ENCODE data around the gene ARHGEF16.

Gene ARHGEF16

GRCh38 chr1:3500265-3500835 lies 45.9 kb downstream of the ARHGEF16 start:
- Mint-ChIP-seq H3K4me3 (no peak overlapping the region), H3K4me1 (ENCODE audit: low read depth in 2 of 2) (no peaks in the 10 kb centered on the region)

GRCh38 chr1:3501437-3501836 lies 47.0 kb downstream of the ARHGEF16 start:
- Mint-ChIP-seq H3K9me3 (no peaks in the 10 kb centered on the region), H3K4me1 (ENCODE audit: low read depth in 2 of 2) (no peaks in the 10 kb centered on the region), H3K4me3 (no peak overlapping the region), H3K27me3 (no peaks in the 10 kb centered on the region), H3K36me3 (ENCODE audit: insufficient read depth) (no peaks in the 10 kb centered on the region), H3K27ac (no peak overlapping the region)
- DNase-seq (no peak), ATAC-seq (replicated peaks) (no peak)

More at GRCh38 chr1:3500265-3500835, 45.9 kb downstream of the ARHGEF16 start:
- DNase-seq = no peak
- no peak for ATAC-seq (replicated peaks)
- Mint-ChIP-seq H3K27me3 (no peaks in the 10 kb centered on the region), H3K36me3 (ENCODE audit: insufficient read depth) (no peaks in the 10 kb centered on the region), H3K27ac (no peak overlapping the region), H3K9me3 (no peaks in the 10 kb centered on the region)

DNA sequence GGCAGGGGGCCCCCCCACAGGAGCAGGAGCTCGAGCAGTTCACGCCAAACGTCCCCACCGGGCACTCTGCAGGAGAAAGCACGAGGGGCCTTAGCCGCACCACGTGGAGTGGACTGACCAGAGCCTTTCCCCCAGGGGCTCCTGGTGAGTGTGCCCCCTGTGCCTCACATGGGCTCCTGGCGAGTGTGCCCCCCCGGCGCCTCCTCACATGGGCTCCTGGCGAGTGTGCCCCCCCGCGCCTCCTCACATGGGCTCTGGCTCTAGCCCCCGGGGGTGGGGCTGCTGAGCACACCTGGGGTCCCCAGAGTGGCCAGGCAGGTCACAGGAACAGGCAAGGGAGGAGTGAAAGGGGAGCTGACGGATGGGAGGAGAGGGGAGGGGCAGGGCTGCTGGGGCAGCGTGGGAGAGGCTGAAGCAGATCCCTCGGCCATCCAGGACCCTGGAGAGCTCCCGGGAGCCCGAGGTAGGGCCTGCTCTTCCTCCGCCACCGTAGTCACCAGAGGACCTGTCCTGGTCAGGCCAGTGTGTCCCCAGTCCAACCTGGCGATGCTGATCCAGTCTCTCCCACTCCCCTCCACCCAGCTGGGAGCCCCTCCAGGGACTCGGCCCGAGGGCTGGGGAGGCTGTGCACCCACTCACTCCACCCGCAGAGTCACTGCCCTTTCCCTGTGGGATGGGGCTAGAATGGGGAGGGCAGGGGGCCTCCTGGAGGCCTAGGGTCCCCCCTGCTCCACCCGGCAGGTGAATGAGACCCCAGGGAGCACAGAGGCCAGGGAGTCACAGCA lies 47.6 kb downstream of the ARHGEF16 start:
- peaks cover 2% of the 10 kb centered on the region for H3K36me3 Mint-ChIP-seq (ENCODE audit: insufficient read depth)
- DNase-seq (peak in 1 of 3 experiments; percentile 20), ATAC-seq (replicated peaks) (no peak)
- H3K4me1 Mint-ChIP-seq (ENCODE audit: low read depth in 2 of 2) = no peaks in the 10 kb centered on the region
- H3K27me3 Mint-ChIP-seq = no peaks in the 10 kb centered on the region
- H3K9me3 Mint-ChIP-seq = no peaks in the 10 kb centered on the region
- H3K27ac Mint-ChIP-seq = no peak overlapping the region
- no peak overlapping the region for H3K4me3 Mint-ChIP-seq

DNA sequence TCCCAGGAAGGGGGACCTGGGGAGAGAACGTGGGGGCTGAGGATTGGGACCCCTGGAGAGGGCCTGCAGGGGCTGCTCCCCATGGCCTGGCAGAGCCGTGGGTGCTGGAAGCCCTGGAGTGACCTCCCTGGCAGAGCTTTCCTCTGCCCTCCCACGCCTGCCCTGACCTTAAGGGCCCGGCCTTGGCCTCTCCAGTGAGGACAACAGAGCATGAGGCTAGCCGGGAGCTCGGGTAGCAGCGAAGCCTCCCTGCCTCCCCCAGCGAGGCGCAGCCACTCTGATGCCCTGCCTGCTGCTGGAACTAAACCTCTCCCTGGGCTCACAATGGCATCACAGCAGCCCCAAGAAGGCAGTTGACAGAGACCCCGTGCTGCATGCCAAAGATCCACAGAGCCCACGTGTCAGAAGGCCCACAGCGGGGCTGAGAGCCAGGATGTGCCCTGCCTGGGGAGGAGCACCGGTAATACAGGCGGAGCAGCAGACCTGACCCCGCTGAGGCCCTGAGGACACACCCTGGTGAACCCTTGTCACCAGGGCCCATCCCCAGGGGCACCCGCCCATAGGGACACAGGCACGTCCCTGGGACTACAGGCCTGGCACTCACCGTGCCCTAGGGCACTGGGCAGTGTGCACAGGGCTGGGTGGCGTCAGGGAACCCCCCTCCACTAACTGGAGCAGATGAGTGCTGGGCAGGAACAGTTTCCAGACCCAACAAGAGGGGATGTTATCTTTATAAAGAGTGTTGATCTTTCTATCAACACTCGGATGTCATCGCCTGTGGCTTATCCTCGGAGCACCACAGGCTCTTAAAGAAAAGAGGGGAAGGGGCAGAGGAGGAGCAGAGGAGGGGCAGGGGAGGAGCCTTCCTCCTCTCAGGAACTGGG lies 48.4 kb downstream of the ARHGEF16 start:
- H3K27ac Mint-ChIP-seq = peak overlapping the region in 1 of 2 donors; percentile 13
- H3K9me3 Mint-ChIP-seq = no peaks in the 10 kb centered on the region
- ATAC-seq (replicated peaks) = no peak
- H3K27me3 Mint-ChIP-seq = no peaks in the 10 kb centered on the region
- no peak overlapping the region for H3K4me3 Mint-ChIP-seq
- peaks cover 3% of the 10 kb centered on the region for H3K36me3 Mint-ChIP-seq (ENCODE audit: insufficient read depth)
- no peak for DNase-seq
- H3K4me1 Mint-ChIP-seq (ENCODE audit: low read depth in 2 of 2) = no peaks in the 10 kb centered on the region

DNA sequence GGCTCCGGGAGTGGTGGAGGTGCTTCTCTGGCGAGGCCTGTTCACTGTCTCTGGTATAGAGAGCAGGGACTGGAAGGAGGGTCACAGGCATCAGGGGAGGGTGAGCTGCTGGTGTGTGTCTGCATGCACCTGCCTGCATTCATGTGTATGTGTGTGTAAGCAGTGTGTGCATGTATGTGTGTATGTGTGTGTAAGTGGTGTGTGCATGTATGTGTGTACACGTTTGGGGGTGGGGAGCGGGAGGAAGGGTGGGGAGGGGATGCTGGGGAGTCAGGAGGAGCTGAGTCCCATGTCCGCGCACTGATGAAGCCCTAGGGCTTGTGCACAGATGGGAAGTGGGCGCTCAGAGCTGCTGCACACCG lies 49.0 kb downstream of the ARHGEF16 start:
- DNase-seq (no peak), ATAC-seq (replicated peaks) (no peak)
- Mint-ChIP-seq H3K36me3 (ENCODE audit: insufficient read depth) (peaks cover 3% of the 10 kb centered on the region), H3K4me3 (no peak overlapping the region), H3K4me1 (ENCODE audit: low read depth in 2 of 2) (no peaks in the 10 kb centered on the region), H3K27me3 (no peaks in the 10 kb centered on the region), H3K9me3 (no peaks in the 10 kb centered on the region), H3K27ac (peak overlapping the region in 1 of 2 donors; percentile 13)

DNA sequence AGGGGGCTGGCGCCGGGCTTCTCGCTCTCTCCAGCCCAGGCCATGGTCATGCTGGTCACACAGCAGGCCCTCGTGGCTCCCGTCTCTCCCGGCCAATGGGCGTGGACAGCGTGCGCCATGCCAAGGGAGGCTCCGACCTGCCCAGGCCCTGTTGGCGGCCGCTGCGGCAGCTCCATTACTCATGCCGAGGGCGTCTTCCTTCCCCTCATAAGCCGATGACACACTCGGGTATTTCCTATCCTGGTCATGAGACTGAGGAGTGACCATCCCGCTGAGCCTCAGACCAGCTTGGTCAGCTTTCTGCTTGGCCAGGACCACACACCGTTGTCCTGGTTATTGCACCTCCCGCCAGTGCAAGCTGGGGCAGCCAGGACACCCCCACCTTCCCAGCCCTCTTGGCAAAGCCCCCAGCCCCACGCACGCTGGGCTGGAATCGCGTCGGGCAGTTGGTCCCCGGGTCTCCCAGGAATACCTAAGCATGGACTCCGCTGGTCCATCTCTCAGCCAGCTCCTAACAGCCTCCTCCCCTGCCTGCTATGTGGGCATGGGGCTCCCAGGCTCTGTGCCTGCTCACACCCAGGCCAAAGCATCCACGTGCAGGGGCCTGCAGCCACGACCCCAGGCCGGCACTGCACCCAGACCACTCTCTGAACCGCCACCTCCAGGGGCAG lies 49.8 kb downstream of the ARHGEF16 start:
- peaks cover 3% of the 10 kb centered on the region for H3K36me3 Mint-ChIP-seq (ENCODE audit: insufficient read depth)
- no peaks in the 10 kb centered on the region for H3K9me3 Mint-ChIP-seq
- H3K27ac Mint-ChIP-seq = no peak overlapping the region
- DNase-seq = no peak
- no peaks in the 10 kb centered on the region for H3K4me1 Mint-ChIP-seq (ENCODE audit: low read depth in 2 of 2)
- no peak for ATAC-seq (replicated peaks)
- no peaks in the 10 kb centered on the region for H3K27me3 Mint-ChIP-seq
- no peak overlapping the region for H3K4me3 Mint-ChIP-seq

DNA sequence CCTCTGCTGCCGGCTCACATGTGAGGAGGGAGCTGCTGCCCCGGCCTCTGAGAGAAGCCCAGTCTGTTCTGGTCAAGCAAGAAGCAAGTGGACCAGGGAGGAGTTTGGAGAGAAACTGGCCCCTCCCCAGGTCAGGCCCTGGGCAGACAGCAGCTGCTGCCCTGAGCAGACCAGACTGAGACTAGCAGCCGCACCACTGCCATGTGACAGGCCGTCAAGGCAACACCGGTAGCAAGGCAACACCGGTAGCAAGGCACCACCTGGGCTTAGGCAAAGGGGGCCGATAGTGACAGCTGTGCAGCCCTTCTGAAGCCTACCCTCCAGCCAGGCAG lies 50.3 kb downstream of the ARHGEF16 start:
- DNase-seq = no peak
- peaks cover 3% of the 10 kb centered on the region for H3K36me3 Mint-ChIP-seq (ENCODE audit: insufficient read depth)
- H3K4me3 Mint-ChIP-seq = no peak overlapping the region
- H3K27ac Mint-ChIP-seq = no peak overlapping the region
- ATAC-seq (replicated peaks) = no peak
- H3K9me3 Mint-ChIP-seq = no peaks in the 10 kb centered on the region
- no peaks in the 10 kb centered on the region for H3K27me3 Mint-ChIP-seq
- no peaks in the 10 kb centered on the region for H3K4me1 Mint-ChIP-seq (ENCODE audit: low read depth in 2 of 2)

- no peaks in the 10 kb centered on the region for H3K4me1 Mint-ChIP-seq (ENCODE audit: low read depth in 2 of 2)
- ATAC-seq (replicated peaks) (no peak), DNase-seq (no peak)
- H3K9me3 Mint-ChIP-seq = no peaks in the 10 kb centered on the region
- no peaks in the 10 kb centered on the region for H3K27me3 Mint-ChIP-seq
- no peak overlapping the region for H3K4me3 Mint-ChIP-seq
- H3K27ac Mint-ChIP-seq = no peak overlapping the region
- peaks cover 3% of the 10 kb centered on the region for H3K36me3 Mint-ChIP-seq (ENCODE audit: insufficient read depth)
Measured at GRCh38 chr1:3505161-3505560, 50.7 kb downstream of the ARHGEF16 start.

- Mint-ChIP-seq H3K9me3 (no peaks in the 10 kb centered on the region), H3K27me3 (no peaks in the 10 kb centered on the region), H3K4me1 (ENCODE audit: low read depth in 2 of 2) (peaks cover 3% of the 10 kb centered on the region in 2 donors), H3K4me3 (no peak overlapping the region), H3K27ac (no peak overlapping the region), H3K36me3 (ENCODE audit: insufficient read depth) (peaks cover 3% of the 10 kb centered on the region)
- ATAC-seq (replicated peaks) (no peak), DNase-seq (no peak)
Measured at GRCh38 chr1:3506041-3506440, 51.6 kb downstream of the ARHGEF16 start.

GRCh38 chr1:3506943-3507342 lies 52.5 kb downstream of the ARHGEF16 start:
- ATAC-seq (replicated peaks) (no peak), DNase-seq (no peak)
- H3K36me3 Mint-ChIP-seq (ENCODE audit: insufficient read depth) = peaks cover 3% of the 10 kb centered on the region
- H3K9me3 Mint-ChIP-seq = no peaks in the 10 kb centered on the region
- no peak overlapping the region for H3K4me3 Mint-ChIP-seq
- no peak overlapping the region for H3K27ac Mint-ChIP-seq
- H3K27me3 Mint-ChIP-seq = no peaks in the 10 kb centered on the region
- peaks cover 3% of the 10 kb centered on the region in 2 donors for H3K4me1 Mint-ChIP-seq (ENCODE audit: low read depth in 2 of 2)

DNA sequence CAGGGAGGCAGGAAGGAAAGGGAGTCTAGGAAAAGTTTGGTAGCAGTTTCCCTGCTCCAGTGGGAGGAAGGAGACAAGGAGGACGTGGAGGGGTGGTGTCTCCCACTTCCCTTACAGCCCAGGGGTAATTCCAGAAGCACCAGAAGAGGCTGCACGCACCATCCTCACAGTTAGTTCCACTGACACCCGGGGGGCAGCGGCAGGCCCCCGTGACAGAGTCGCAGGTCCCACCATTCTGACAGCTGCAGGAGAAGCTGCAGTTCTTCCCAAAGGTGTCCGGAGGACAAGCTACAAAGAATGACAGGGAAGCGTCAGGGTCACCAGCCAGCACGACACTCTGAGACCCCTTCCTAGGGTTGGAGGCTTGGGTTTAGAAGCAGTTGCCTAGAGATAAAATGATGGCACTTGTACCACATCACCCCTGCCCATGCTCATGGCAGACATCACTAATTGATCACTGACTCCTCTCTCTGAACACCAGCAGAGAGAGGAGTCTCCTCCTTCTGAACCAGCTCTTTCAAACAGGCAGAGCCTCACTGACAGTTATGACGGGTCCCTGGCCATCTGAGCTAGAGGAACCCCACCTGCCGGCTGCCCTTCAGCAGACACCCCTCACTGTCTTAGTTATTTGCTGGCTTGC lies 53.3 kb downstream of the ARHGEF16 start:
- ATAC-seq (replicated peaks) (no peak), DNase-seq (no peak)
- H3K4me3 Mint-ChIP-seq = no peak overlapping the region
- no peak overlapping the region for H3K27ac Mint-ChIP-seq
- no peaks in the 10 kb centered on the region for H3K27me3 Mint-ChIP-seq
- H3K9me3 Mint-ChIP-seq = no peaks in the 10 kb centered on the region
- H3K36me3 Mint-ChIP-seq (ENCODE audit: insufficient read depth) = peaks cover 3% of the 10 kb centered on the region
- peaks cover 3% of the 10 kb centered on the region in 2 donors for H3K4me1 Mint-ChIP-seq (ENCODE audit: low read depth in 2 of 2)

GRCh38 chr1:3508757-3509415 lies 54.4 kb downstream of the ARHGEF16 start:
- H3K27me3 Mint-ChIP-seq = no peaks in the 10 kb centered on the region
- H3K36me3 Mint-ChIP-seq (ENCODE audit: insufficient read depth) = peaks cover 6% of the 10 kb centered on the region
- H3K27ac Mint-ChIP-seq = no peak overlapping the region
- no peak overlapping the region for H3K4me3 Mint-ChIP-seq
- peaks cover 3% of the 10 kb centered on the region in 2 donors for H3K4me1 Mint-ChIP-seq (ENCODE audit: low read depth in 2 of 2)
- ATAC-seq (replicated peaks) (no peak), DNase-seq (no peak)
- no peaks in the 10 kb centered on the region for H3K9me3 Mint-ChIP-seq

DNA sequence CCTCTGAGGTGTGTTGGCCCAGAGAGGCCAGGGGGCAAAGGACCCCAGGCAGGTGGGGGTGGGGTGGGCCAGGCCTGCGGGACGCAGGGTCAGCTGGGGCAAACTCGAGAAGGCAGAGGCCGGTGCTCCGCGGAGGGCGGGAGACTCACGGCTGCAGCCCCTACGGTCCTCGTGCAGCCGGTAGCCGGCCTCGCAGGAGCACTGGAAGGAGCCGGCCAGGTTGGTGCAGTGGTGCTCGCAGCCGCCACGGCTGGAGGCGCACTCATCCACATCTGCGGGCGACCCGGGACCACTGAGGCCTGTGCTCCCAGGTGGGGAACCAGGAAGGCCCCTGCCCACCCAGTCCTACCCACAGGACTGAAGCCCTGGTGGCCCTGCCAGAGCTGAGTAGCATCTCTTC lies 55.3 kb downstream of the ARHGEF16 start:
- DNase-seq (no peak), ATAC-seq (replicated peaks) (no peak)
- H3K36me3 Mint-ChIP-seq (ENCODE audit: insufficient read depth) = peaks cover 6% of the 10 kb centered on the region
- H3K9me3 Mint-ChIP-seq = no peaks in the 10 kb centered on the region
- peaks cover 3% of the 10 kb centered on the region in 2 donors for H3K4me1 Mint-ChIP-seq (ENCODE audit: low read depth in 2 of 2)
- H3K4me3 Mint-ChIP-seq = no peak overlapping the region
- H3K27ac Mint-ChIP-seq = no peak overlapping the region
- no peaks in the 10 kb centered on the region for H3K27me3 Mint-ChIP-seq
